HepG2 (cell line): Measurements from ENCODE around the gene RILP. TPM values are rescaled to one million over a fixed set of nuclear protein-coding genes. Genes with fewer than 3 reads are reported as not detected.

Experiments
- AKAP8 ChIP-seq: sonication (generic); formaldehyde crosslinking; IDR thresholded peaks from 2 replicates; pipeline ENCODE4 v1.5.1; 2020; ENCODE audit warnings: mild to moderate bottlenecking, missing genetic modification reagents
- ELF1 ChIP-seq: sonication (generic); formaldehyde crosslinking; IDR thresholded peaks from 2 replicates; pipeline ENCODE4 v1.4.0; 2020; ENCODE audit warnings: missing genetic modification reagents
- HMG20B ChIP-seq: conservative IDR thresholded peaks from 2 replicates; pipeline ENCODE4 v1.6.1; 2016; ENCODE audit warnings: missing genetic modification reagents, missing compliant biosample characterization
- PCBP2 ChIP-seq: fragments of 200-400 bp; formaldehyde crosslinking; optimal IDR thresholded peaks from 2 replicates; pipeline ENCODE3; 2018; ENCODE audit warnings: low read length, low read depth; ENCODE audit not compliant: poor library complexity, severe bottlenecking
- SMAD3 ChIP-seq: sonication (generic); formaldehyde crosslinking; IDR thresholded peaks from 2 replicates; pipeline ENCODE4 v1.4.0; 2020; ENCODE audit warnings: missing genetic modification reagents
- TARDBP ChIP-seq: sonication (generic); formaldehyde crosslinking; IDR thresholded peaks from 2 replicates; pipeline ENCODE4 v1.8.0; 2022; ENCODE audit warnings: mild to moderate bottlenecking, missing genetic modification reagents
- TEF ChIP-seq: sonication (generic); formaldehyde crosslinking; IDR thresholded peaks from 2 replicates; pipeline ENCODE4 v1.5.0; 2020; ENCODE audit warnings: missing genetic modification reagents
- THAP11 ChIP-seq: IDR thresholded peaks from 2 replicates; pipeline ENCODE4 v1.6.1; 2016; ENCODE audit warnings: missing biosample characterization, missing genetic modification reagents
- USF2 ChIP-seq, 2 experiments: sonication (generic) in 1 of 2; formaldehyde crosslinking in 1 of 2; IDR thresholded peaks; 2 replicates each; pipeline versions ENCODE4 v1.5.1 to v1.6.1; 2011 to 2020; ENCODE audit warnings: borderline replicate concordance in 1 of 2, low read depth in 1 of 2, low read length in 1 of 2, mild to moderate bottlenecking in 1 of 2, missing genetic modification reagents in 1 of 2, moderate library complexity in 1 of 2
- ZNF614 ChIP-seq: IDR thresholded peaks from 2 replicates; pipeline ENCODE4 v1.6.1; 2018; ENCODE audit warnings: missing biosample characterization, missing genetic modification reagents, inconsistent platforms, borderline replicate concordance
- ZNF891 ChIP-seq: sonication (generic); formaldehyde crosslinking; IDR thresholded peaks from 2 replicates; pipeline ENCODE4 v1.5.0; 2020; ENCODE audit warnings: mild to moderate bottlenecking, missing genetic modification reagents
- polyA plus RNA-seq, 8 experiments: library from polyadenylated mRNA; depleted of rRNA in 3 of 8; stranded (reverse) in 7 of 8; unstranded in 1 of 8; fragments of >200 nt; fragmentation: Illumina TruSeq in 4 of 8; extraction: Trizol in 4 of 8; gene quantifications; 2 replicates each; pipeline versions ENCODE4 v1.2.1 to v1.2.3, GENCODE V29; 2011 to 2016; ENCODE audit warnings: low read depth in 4 of 8, missing spikeins in 1 of 8, mixed read lengths in 1 of 8; ENCODE audit not compliant: insufficient read depth in 1 of 8
- total RNA-seq, 5 experiments: library from RNA; depleted of rRNA; stranded (reverse); fragments of >200 nt; fragmentation: Illumina TruSeq; extraction: Trizol; gene quantifications; 2 replicates each; pipeline ENCODE4 v1.2.3, GENCODE V29; 2016; ENCODE audit warnings: low read depth in 1 of 5
- TF ChIP-seq, protein P1 (sequence below): sonication (generic); formaldehyde crosslinking; IDR thresholded peaks from 2 replicates; pipeline ENCODE4 v1.5.0; 2020; ENCODE audit warnings: mild to moderate bottlenecking, missing genetic modification reagents, moderate library complexity
- TF ChIP-seq, protein P2 (sequence below): sonication (generic); formaldehyde crosslinking; IDR thresholded peaks from 2 replicates; pipeline ENCODE4 v1.5.0; 2020; ENCODE audit warnings: mild to moderate bottlenecking, missing genetic modification reagents, borderline replicate concordance
- TF ChIP-seq, protein P3 (sequence below): sonication (generic); formaldehyde crosslinking; IDR thresholded peaks from 2 replicates; pipeline ENCODE4 v1.4.0; 2020; ENCODE audit warnings: missing genetic modification reagents

Gene RILP
- total and polyA plus RNA-seq, 2 of the 13 experiments (the other 11 are each of a cell fraction or from before 2014, with no cell fraction given) = 6.6 to 8.1 TPM

GRCh38 chr17:1627982-1628855 lies 21.4 kb downstream of the RILP start, which contains the start of gene SLC43A2 (continued):
- TF ChIP-seq, protein P1, sequence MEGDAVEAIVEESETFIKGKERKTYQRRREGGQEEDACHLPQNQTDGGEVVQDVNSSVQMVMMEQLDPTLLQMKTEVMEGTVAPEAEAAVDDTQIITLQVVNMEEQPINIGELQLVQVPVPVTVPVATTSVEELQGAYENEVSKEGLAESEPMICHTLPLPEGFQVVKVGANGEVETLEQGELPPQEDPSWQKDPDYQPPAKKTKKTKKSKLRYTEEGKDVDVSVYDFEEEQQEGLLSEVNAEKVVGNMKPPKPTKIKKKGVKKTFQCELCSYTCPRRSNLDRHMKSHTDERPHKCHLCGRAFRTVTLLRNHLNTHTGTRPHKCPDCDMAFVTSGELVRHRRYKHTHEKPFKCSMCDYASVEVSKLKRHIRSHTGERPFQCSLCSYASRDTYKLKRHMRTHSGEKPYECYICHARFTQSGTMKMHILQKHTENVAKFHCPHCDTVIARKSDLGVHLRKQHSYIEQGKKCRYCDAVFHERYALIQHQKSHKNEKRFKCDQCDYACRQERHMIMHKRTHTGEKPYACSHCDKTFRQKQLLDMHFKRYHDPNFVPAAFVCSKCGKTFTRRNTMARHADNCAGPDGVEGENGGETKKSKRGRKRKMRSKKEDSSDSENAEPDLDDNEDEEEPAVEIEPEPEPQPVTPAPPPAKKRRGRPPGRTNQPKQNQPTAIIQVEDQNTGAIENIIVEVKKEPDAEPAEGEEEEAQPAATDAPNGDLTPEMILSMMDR (CRISPR knock-in tag) = no peak
- TF ChIP-seq, protein P2, sequence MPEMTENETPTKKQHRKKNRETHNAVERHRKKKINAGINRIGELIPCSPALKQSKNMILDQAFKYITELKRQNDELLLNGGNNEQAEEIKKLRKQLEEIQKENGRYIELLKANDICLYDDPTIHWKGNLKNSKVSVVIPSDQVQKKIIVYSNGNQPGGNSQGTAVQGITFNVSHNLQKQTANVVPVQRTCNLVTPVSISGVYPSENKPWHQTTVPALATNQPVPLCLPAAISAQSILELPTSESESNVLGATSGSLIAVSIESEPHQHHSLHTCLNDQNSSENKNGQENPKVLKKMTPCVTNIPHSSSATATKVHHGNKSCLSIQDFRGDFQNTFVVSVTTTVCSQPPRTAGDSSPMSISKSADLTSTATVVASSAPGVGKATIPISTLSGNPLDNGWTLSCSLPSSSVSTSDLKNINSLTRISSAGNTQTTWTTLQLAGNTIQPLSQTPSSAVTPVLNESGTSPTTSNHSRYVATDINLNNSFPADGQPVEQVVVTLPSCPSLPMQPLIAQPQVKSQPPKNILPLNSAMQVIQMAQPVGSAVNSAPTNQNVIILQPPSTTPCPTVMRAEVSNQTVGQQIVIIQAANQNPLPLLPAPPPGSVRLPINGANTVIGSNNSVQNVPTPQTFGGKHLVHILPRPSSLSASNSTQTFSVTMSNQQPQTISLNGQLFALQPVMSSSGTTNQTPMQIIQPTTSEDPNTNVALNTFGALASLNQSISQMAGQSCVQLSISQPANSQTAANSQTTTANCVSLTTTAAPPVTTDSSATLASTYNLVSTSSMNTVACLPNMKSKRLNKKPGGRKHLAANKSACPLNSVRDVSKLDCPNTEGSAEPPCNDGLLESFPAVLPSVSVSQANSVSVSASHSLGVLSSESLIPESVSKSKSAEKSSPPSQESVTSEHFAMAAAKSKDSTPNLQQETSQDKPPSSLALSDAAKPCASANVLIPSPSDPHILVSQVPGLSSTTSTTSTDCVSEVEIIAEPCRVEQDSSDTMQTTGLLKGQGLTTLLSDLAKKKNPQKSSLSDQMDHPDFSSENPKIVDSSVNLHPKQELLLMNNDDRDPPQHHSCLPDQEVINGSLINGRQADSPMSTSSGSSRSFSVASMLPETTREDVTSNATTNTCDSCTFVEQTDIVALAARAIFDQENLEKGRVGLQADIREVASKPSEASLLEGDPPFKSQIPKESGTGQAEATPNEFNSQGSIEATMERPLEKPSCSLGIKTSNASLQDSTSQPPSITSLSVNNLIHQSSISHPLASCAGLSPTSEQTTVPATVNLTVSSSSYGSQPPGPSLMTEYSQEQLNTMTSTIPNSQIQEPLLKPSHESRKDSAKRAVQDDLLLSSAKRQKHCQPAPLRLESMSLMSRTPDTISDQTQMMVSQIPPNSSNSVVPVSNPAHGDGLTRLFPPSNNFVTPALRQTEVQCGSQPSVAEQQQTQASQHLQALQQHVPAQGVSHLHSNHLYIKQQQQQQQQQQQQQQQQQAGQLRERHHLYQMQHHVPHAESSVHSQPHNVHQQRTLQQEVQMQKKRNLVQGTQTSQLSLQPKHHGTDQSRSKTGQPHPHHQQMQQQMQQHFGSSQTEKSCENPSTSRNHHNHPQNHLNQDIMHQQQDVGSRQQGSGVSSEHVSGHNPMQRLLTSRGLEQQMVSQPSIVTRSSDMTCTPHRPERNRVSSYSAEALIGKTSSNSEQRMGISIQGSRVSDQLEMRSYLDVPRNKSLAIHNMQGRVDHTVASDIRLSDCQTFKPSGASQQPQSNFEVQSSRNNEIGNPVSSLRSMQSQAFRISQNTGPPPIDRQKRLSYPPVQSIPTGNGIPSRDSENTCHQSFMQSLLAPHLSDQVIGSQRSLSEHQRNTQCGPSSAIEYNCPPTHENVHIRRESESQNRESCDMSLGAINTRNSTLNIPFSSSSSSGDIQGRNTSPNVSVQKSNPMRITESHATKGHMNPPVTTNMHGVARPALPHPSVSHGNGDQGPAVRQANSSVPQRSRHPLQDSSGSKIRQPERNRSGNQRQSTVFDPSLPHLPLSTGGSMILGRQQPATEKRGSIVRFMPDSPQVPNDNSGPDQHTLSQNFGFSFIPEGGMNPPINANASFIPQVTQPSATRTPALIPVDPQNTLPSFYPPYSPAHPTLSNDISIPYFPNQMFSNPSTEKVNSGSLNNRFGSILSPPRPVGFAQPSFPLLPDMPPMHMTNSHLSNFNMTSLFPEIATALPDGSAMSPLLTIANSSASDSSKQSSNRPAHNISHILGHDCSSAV (CRISPR knock-in tag) = no peak
- TF ChIP-seq HMG20B (CRISPR knock-in tag) (no peak; the same call in 1 of the 2 replicates), TARDBP (CRISPR knock-in tag) (no peak; the same call in 1 of the 2 replicates), TEF (CRISPR knock-in tag) (no peak), ZNF891 (CRISPR knock-in tag) (no peak), PCBP2 (no peak), ZNF614 (CRISPR knock-in tag) (no peak), THAP11 (no peak), ELF1 (CRISPR knock-in tag) (no peak), SMAD3 (no peak; the same call in 1 of the 2 replicates), USF2 (IDR thresholded peaks at IDR 0.05; ENCODE audit: low read depth, low read length) (no peak), USF2 (CRISPR knock-in tag; IDR thresholded peaks at IDR 0.05; ENCODE audit: borderline replicate concordance) (no peak), AKAP8 (CRISPR knock-in tag) (no peak)
- TF ChIP-seq, protein P3, sequence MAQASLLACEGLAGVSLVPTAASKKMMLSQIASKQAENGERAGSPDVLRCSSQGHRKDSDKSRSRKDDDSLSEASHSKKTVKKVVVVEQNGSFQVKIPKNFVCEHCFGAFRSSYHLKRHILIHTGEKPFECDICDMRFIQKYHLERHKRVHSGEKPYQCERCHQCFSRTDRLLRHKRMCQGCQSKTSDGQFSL (CRISPR knock-in tag) = no peak
